Embryonic facial prominence (tissue), 1 donor: Measurements from ENCODE around the gene PIK3R2.
A peak's percentile ranks its signal among the peaks of the same experiment; 100 is the strongest.
"Not testable (repeated sequence)": the region's sequence is repeated elsewhere in the genome, so short reads cannot be mapped to it uniquely, and the experiment has no call there.

Experiments
- DNase-seq: peaks from one replicate; pipeline ENCODE4 v3.0.0-alpha.2; 2016; ENCODE audit errors: extremely low spot score

Gene PIK3R2

GRCh38 chr19:18152817-18153555 lies at the start of gene PIK3R2:
PIK3R2 (plus strand) TSS chr19:18153163; CDS start chr19:18155880, 2,717 bp downstream.
- peak; percentile 98 for DNase-seq

GRCh38 chr19:18104793-18105131 lies 48.2 kb upstream of the PIK3R2 start:
- DNase-seq: no peak

GRCh38 chr19:18105259-18105658 lies 47.7 kb upstream of the PIK3R2 start:
- not testable (repeated sequence) for DNase-seq

- no peak for DNase-seq
Measured at GRCh38 chr19:18107235-18107634, 45.7 kb upstream of the PIK3R2 start.

GRCh38 chr19:18108897-18109296 lies 44.1 kb upstream of the PIK3R2 start:
- no peak for DNase-seq

- no peak for DNase-seq
Measured at GRCh38 chr19:18109341-18109732, 43.6 kb upstream of the PIK3R2 start.

- DNase-seq: no peak
Measured at GRCh38 chr19:18109733-18110608, 43.0 kb upstream of the PIK3R2 start.

GRCh38 chr19:18110609-18111232 lies 42.2 kb upstream of the PIK3R2 start:
- no peak for DNase-seq

GRCh38 chr19:18112989-18113478 lies 39.9 kb upstream of the PIK3R2 start:
- DNase-seq: no peak

- no peak for DNase-seq
Measured at GRCh38 chr19:18113827-18114226, 39.1 kb upstream of the PIK3R2 start.

- no peak for DNase-seq
Measured at GRCh38 chr19:18114483-18114882, 38.5 kb upstream of the PIK3R2 start.

GRCh38 chr19:18117364-18117691 lies 35.6 kb upstream of the PIK3R2 start:
- DNase-seq: no peak

GRCh38 chr19:18117692-18118378 lies 35.1 kb upstream of the PIK3R2 start:
- DNase-seq: peak; percentile 48

- no peak for DNase-seq
Measured at GRCh38 chr19:18118420-18119012, 34.4 kb upstream of the PIK3R2 start.

GRCh38 chr19:18119013-18119716 lies 33.8 kb upstream of the PIK3R2 start:
- no peak for DNase-seq

GRCh38 chr19:18119717-18120105 lies 33.3 kb upstream of the PIK3R2 start:
- DNase-seq: no peak

GRCh38 chr19:18120127-18120526 lies 32.8 kb upstream of the PIK3R2 start:
- DNase-seq: no peak

GRCh38 chr19:18121166-18121565 lies 31.8 kb upstream of the PIK3R2 start:
- no peak for DNase-seq

GRCh38 chr19:18122424-18122823 lies 30.5 kb upstream of the PIK3R2 start:
- no peak for DNase-seq

- no peak for DNase-seq
Measured at GRCh38 chr19:18122860-18123795, 29.8 kb upstream of the PIK3R2 start.
